ENCODE results near the gene ZBTB40.

ZBTB40 gene

DNA sequence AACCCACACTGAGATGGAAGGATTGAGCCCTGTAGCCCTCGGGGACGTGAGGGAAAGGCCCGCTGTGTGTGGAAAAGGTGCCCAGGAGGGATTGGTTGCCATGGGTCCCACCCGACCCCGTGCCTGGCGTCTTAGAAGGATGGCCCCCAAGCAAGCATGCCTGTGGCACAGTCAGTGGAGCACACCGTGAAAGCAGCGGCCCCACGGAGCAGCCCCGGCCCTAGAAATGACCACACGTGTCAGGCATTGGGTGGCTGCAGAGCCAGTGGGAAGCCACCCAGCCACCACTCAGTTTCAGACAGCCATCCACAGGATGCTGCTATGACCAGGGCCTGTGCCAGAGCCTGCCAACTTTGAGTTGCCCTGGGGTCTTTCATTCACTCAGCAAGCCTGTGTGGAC, 98.4 kb downstream of the ZBTB40 start:
- in situ Hi-C loops (cut with MboI; ENCODE audit: low sequenced_read_pairs) = no loop called here

DNA sequence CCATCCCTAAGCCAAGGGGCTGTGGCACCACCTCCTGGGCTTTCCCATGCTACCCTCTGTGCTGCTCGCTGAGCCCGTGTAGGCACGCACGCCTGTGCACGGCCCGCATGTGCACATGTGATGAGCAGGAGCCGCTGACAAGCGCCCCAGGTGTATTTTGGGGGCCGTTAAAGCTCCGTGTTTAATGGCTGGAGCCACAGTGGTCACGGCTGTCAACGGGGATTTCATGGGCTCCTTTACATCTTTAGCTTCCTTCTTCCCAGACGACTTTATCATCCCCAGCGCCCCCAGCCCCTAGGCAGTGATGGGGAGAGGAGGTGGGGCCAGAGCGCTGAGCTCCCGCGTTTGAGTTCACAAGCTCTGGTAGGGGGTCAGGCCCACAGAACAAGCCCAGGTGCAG, 99.9 kb downstream of the ZBTB40 start:
- in situ Hi-C loops (cut with MboI; ENCODE audit: low sequenced_read_pairs) = no loop called here

DNA sequence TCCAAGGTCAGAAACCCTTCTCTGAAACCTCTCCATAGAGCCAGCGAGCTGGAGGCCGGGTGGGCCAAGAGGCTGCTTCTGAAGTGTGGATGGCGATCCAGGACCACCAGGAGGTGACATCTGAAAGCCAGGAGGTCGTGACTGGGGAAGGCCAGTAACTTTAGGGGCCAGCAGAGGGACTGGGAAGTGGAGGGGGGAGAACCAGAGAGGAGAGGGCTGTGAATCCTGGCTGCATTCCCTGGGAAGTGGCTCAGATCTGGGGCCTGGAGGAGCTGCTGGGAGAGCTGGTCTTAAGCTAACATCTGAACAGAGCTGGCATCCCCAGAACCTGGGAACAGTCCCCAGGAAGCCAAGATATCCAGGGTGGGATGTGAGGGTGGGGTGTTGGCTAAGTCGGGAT, 100.4 kb downstream of the ZBTB40 start:
- in situ Hi-C loops (cut with MboI; ENCODE audit: low sequenced_read_pairs) = no loop called here

DNA sequence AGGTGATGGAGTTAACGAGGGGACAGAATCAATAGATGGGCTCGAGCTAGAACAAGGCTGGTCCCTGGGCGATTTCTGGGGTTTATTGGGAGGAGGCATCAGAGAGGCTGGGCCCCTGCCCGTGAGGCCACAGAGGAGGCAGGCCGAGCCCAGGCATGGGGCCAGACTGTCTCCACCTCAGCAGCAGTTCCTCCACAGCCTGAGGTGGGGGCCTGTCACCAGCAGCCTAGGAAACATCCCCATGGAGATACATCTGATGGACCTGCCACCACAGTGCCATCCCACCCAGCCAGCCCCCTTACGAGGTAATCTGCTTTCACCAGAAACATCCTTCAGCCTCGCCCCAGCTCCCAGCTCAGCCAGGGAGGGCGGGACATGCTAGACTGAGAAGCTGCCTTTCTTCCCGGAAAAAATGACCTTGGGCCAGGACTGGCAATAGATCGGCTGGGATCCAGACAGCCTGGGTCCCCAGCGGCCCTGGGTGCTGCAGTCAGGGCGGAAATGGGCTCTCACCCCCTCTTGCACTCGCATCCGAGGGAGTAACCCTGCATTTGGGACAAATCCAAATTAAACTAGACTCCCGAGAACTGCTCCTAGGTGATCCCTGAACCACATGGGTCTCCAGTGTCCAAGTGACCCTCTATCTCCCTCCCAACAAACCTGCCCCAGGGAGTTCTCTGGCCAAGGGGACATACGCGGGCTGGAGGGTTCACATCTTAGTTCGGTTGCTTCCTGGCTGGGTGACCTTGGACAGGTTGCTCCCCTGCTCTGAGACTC, 101.6 kb downstream of the ZBTB40 start:
- in situ Hi-C loops (cut with MboI; ENCODE audit: low sequenced_read_pairs) = no loop called here

DNA sequence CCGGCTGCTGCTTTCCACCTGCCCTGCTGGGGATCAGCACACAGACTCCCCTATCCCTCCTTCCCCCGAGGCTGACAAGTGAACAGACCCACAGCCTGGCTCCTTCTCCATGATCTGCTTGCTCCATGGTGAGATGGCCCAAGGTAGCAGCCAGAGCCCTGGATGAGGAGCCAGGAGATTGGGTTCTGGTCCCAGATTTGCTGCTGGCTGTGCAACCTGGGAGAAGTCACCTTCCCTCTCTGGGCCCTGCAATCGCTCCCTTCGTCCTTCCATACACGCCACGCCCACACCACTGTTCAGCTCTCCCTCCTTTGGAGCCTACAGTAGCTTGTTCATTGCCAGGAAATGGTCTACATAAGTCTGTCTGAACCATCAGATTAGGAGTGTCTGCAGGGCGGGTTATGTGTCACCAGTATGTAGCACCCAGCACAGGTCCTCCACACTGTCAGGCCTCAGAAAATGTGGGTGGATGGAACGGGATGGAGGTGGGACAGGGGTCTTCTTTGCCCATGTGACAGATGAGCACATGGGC, 102.4 kb downstream of the ZBTB40 start:
- in situ Hi-C loops (cut with MboI; ENCODE audit: low sequenced_read_pairs) = no loop called here

DNA sequence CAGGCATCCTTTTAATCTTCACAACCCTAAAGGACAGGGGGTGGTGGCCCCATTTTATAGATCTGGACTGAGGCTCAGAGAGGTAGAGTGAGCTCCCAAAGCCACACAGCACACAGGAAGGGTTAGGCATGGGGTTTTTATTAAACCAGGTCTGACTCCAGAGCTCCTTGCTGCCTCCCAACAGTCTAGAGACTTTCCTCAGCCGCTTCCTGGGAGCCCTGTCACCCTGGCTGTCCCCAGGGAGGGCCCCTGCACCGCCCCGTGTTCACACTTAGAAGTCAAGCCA, 103.7 kb downstream of the ZBTB40 start:
- in situ Hi-C loops (cut with MboI; ENCODE audit: low sequenced_read_pairs) = no loop called here

DNA sequence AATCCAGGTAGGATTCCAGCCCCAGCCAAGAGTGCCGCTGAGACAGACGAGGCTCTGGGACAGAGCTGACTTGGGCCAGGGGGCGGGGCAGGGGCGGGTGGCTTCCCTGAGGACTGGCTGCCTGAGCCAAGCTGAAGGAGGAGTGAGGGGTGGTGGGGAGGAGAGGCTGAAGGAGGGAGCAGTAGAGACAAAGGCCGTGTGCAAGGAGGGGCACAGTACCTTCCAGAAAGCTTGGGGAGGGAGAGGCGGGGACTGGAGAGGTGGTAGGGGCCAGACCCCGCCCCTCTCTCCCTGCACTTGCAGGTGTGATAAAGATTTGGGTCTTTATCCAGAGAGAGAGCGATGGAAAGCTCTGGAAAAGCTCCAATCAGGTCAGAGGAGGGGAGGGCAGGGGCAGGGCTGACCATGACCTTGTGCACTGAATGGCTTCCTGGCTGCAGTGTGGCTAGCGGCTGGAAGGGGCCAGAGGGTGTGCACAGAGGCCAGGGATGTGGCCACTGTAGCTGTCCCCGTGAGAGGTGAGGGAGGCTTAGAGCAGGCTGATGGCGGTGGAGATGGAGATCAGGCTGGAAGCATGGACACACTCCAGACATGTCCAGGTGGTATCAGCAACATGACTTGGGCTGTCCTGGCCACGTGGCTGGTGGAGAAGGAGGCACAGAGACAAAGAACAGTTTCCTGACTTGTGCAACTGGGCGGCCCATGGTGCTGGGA, 104.9 kb downstream of the ZBTB40 start:
- in situ Hi-C loops (cut with MboI; ENCODE audit: low sequenced_read_pairs) = no loop called here

DNA sequence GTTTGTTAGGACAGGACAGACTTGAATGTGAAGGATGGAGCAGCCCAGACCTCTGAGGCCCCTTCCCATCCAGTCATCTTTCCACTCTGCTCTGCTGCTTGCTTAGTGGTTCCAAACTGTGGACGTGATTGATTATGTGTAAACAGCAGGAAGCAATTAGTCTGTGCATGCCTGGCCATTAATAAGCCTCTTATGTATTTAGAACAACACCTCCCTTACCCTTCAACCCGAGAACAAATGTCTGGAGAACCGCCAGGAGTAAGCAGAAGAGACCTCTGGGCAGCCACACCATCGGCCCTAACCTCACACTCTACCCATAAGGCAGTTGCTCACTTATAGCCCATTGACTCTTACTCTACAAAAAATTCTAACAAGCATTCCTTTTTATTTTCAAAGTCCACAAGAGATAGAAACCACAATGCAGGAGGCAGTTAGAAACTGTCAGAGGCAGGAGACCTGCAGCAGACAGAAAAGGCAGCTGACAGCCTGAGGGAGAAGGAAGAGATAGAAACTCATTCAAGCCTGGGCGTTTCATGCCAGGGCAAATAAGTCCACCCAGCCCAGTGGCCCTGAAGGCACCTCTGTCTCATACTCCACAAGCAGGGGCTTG, 105.8 kb downstream of the ZBTB40 start:
- in situ Hi-C loops (cut with MboI; ENCODE audit: low sequenced_read_pairs) = no loop called here

DNA sequence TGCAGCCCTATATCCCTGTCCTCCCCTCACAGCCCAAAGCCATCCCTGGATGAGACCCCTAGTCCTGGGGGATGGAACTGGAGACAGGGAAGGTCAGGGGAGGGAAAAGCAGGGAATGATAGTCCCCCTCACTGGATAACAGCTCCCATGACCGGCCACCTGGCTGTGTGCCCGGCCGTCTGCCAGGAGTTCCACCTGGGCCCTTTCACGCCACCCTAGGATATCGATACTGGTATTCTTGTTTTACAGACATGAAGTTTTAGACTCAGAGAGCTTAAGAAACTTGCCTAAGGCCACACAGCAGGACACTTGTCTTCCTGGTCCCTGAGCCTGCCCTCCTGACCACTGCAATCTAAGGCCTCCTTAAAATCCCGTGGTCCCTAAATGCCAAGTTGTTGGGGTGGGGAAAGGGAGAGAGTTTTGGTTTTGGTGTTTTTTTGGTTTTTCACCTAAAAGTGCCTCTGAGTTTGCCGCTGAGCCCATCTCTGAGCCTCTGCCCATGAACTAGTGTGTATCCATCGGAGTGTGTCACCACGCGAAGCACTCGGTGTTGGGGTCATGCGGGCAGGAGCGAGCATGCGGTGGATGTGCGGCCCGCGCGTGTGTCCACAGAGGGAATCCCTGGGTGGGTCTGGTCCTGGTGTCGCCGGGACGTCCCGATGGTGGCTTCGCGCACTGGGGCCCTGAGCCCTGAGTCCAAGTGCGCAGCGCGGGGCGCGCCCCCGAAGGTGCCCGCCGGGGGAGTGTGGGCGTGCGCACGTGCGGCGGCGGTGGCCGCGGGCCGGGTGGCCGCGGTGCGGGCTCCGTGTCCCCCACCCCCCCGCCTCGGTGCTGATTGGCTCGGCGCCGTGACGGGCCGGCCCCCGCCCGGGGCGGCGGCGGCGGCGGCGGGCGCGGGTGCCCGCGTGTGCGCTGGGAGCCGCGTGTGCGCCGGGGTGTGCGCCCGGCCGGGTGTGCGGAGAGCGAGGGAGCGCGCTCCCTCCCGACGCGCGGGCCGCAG, 111.2 kb downstream of the ZBTB40 start, which contains the start of gene EPHA8:
EPHA8 (plus strand) TSS at position 906 of the 1,000 bp plus-strand sequence. CDS start 147 bp downstream, outside the sequence.
- in situ Hi-C loops (cut with MboI; ENCODE audit: low sequenced_read_pairs) = no loop called here

DNA sequence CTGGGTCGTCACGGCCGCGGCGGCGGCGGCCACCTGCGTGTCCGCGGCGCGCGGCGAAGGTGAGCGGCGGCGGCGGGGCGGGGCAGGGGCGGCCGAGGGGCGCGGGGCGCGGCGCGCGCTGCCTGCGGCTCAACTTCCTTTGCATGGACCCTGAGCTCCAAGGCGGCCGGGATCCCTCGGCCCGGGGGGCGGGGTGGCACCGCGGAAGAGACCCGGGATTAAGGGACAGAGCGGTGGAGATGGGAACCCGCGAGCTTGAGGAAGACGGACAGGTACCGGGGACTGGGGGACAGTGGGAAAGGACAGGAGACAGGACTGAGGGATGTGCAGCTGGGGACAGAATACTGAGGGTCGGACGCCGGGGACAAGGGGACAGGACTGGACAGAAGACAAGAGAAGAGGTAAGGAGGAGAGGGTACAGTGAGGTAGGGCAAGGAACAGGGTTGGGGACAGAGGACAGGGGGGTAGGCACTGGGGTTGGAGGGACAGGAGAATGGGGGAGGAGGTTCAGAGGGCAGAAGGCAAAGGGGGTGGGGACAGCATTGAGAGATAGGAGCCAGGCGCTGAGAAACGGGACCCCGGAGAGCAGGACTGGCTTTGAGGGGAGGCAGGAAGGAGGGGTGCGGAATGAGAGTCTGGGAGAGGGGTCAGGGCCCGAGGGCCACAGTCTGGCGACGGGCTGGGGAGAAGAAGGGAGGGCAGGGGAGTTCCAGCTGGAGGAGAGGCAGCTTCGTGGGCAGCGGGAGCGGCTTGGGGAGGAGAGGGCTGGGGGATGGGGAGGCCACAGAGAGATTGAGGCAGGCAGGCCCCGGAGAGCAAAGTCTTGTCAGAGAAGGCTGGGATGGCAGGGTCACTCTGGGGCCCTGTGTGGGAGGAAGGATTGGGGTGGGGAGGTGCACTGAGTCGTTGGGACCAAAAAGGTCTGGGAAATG, 112.3 kb downstream of the ZBTB40 start:
- in situ Hi-C loops (cut with MboI; ENCODE audit: low sequenced_read_pairs) = no loop called here

DNA sequence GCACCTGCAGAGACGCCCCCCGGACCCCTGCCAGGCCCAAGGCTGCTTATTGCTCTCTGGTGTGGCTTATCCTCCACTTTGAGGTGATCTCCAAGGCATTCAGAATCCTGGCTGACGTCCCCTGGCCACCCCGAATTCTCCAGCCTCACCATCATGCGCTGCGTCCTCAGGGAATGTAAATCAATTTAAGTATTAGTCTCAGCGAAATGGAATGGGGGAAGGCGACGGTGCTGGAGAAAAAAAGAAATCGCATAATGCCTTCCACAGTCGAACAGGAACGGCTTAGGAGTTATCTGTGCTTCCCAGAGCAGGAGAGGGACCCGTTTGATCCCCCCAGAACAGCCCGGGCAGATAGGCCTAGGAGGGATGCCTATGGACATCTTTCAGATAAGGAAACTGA, 114.5 kb downstream of the ZBTB40 start:
- in situ Hi-C loops (cut with MboI; ENCODE audit: low sequenced_read_pairs) = no loop called here

DNA sequence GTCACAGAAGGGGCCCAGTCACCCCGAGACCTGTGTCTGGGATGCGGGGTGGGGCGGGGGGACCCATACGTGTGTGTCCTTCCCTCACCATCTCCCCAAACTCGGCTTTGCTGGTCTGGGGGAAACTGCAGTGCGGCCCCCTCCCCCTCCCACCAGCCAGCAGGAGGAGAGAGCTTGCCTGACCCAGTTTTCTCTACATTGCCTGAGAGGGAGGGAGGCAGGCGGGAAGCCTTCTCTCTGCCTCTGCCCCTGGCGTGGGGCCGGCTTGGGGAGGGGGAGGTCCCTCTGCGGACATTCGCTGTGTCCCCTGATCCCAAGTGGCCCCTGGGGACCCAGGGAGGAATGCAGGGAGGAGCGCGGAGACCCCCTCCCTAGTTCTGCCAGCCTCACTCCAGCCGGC, 115.5 kb downstream of the ZBTB40 start:
- in situ Hi-C loops (cut with MboI; ENCODE audit: low sequenced_read_pairs) = no loop called here

DNA sequence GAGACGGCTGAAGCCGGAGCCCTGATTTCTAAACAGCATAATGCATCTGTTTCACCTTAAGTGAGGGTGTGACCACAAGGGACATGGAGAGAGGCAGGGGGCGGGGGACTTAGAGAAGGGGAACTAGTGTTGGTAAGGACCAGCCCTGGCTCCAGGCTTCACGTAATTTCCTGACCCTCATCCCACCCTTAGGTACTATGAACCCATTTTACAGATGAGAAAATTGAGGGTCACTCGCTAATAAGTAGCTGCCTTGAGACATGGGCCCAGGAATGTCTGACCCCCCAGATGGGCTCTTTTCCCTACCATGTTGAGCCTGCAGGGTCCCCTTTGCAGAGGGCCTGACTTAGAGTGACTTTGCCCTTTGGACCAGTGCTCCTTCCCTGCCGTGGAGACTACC, 116.3 kb downstream of the ZBTB40 start:
- in situ Hi-C loops (cut with MboI; ENCODE audit: low sequenced_read_pairs) = no loop called here

DNA sequence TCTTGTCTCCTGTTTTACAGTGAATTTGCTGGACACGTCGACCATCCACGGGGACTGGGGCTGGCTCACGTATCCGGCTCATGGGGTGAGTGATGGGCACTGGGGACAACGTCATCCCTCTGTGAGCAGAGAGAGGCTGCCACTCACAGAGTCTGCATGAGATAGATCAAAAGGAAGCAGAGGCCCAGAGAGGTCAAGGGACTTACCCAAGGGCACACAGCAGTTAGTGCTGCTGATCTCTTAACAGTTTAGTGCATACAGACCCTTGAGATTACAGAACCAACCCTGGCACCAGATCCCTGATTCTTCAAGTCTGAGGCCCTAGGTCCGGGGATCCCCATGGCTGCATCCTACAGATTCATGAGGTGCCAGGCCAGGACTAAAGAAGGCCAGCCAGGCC, 117.6 kb downstream of the ZBTB40 start:
- in situ Hi-C loops (cut with MboI; ENCODE audit: low sequenced_read_pairs) = no loop called here

DNA sequence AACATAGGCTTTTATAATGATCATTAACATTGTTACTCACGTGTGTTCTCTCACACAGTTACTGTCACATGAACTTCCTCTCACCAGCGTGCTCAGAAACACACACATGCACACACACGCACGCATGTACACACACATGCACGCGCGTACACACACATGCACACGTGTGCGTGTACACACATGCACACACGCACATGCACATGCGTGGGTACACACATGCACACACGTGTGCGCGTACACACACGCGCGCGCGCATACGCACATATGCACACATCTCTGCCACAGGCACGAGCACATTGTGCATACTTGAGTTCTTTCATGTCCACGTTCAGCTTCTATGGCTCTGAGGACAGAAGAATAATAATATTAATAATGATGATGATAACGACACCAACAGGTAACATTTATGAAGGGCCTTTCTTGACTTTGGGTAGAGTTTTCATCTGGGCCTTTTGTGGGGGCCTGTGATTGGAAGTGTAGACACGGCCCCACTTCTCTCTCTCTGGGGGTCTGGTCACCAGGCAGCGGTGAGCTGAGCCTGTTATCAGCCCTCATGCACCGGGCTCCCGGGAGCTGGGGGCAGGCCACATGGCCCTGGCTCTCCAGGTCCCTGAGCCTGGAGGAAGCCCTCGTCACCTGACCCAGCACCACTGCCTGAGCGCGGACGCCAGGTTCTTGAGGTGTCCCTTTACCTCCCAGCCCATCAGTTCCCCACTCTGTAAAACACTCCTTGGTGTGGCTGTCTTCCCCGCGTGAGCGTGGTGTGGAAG, 118.7 kb downstream of the ZBTB40 start:
- in situ Hi-C loops (cut with MboI; ENCODE audit: low sequenced_read_pairs) = no loop called here

DNA sequence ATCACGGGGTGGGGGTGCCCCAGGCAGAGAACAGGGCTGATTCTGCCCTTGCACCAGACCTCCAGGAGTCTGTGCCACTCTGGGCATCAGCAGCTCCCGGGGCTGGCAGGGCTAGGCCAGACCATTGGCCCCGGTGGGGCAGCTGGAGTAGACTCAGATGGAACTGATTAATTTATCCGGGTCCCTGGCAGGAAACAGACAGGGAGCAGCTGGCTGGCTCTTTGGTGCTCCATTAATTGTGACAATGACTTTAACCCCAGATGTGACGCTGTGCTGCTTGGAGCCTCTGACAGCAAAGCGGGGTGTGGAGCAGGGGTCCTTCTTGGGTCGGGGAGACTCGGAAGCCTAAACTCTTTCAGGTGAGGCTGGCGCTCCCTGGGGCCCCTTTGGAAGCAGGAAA, 121.2 kb downstream of the ZBTB40 start:
- in situ Hi-C loops (cut with MboI; ENCODE audit: low sequenced_read_pairs) = no loop called here

DNA sequence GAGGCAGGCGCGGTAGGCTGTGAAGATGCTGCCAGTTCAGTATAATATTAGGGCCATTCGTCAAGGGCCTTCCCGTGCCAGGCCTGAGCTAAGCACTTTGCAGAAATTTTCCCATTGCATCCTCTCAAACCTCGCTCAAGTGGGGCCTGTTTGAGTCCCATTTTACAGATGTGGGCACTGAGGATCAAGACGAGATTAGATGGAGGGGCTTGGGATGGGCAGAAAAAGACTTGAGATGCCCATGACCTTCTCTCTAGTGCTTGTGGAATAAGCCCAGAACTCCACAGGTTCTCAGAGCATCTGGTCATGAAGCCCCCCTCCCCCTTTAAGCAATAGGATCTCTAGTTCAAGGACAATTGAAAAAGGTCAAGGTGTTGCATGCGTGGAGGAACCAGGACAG, 121.6 kb downstream of the ZBTB40 start:
- in situ Hi-C loops (cut with MboI; ENCODE audit: low sequenced_read_pairs) = no loop called here

DNA sequence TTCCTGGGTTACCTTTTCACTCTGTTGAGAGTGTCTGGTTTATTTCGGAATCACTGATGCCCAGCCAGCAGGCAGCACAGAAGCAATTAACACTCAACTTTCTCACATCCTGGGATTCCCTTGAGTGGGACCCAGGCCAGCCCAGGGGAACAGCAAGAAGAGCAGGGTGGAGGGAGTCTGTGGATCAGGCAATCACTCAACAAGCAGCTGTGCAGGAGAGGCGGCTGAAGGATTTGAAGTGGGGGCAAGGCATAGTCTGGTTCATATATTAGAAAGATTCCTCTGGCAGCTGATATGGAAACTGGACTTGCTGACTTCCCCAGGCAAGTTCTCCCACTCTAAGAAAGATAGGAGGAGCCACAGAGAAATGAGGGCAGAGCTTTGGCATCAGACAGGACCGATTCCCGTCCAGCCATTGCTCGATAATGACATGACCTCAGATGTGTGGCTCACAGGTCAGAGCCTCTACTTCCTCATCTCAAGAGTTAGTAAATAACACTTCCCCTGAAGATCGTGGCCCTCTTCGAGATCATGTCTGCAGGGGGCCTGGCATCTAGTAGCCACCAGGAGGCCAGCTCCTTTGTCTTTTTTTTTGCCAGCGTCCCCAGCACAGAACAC, 124.0 kb downstream of the ZBTB40 start:
- in situ Hi-C loops (cut with MboI; ENCODE audit: low sequenced_read_pairs) = no loop called here

DNA sequence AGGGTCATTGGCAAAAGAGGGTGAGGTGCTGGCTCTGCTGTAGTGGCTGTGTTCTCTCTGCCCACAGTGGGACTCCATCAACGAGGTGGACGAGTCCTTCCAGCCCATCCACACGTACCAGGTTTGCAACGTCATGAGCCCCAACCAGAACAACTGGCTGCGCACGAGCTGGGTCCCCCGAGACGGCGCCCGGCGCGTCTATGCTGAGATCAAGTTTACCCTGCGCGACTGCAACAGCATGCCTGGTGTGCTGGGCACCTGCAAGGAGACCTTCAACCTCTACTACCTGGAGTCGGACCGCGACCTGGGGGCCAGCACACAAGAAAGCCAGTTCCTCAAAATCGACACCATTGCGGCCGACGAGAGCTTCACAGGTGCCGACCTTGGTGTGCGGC, 124.5 kb downstream of the ZBTB40 start:
- in situ Hi-C loops (cut with MboI; ENCODE audit: low sequenced_read_pairs) = no loop called here

Data from HL-60/S4 (cell line).